Transverse colon (tissue), 4 donors: ENCODE data around the gene CYB561. TPM values are rescaled to one million over a fixed set of nuclear protein-coding genes. Genes with fewer than 3 reads are reported as not detected.

Source experiments
- DNase-seq: peaks from one replicate; pipeline ENCODE4 v3.0.0-alpha.2; 2019
- H3K27ac ChIP-seq, 4 donors: fragments of 200-600 bp; sonication (generic); 2 replicates each; pipeline ENCODE4 v1.5.1; 2016 to 2018; ENCODE audit warnings: inconsistent platforms in 4 of 4
- H3K27me3 ChIP-seq: fragments of 200-600 bp; sonication (generic); 2 replicates; pipeline ENCODE4 v1.5.1; 2017; ENCODE audit warnings: inconsistent platforms
- H3K36me3 ChIP-seq, 4 donors: fragments of 200-600 bp; sonication (generic); 2 replicates each; pipeline ENCODE4 v1.5.1; 2017 to 2019; ENCODE audit warnings: inconsistent platforms in 4 of 4
- H3K4me1 ChIP-seq, 4 donors: fragments of 200-600 bp; sonication (generic); 2 replicates each; pipeline ENCODE4 v1.5.1; 2017 to 2020; ENCODE audit warnings: inconsistent platforms in 4 of 4
- H3K4me3 ChIP-seq, 4 donors: fragments of 200-600 bp; sonication (generic); 1 replicate in 1 of 4; 2 replicates in 3 of 4; pipeline versions ENCODE4 v1.5.1 to v1.6.1; 2017 to 2019; ENCODE audit warnings: inconsistent platforms in 4 of 4
- H3K9me3 ChIP-seq, 2 donors: fragments of 200-600 bp; sonication (generic); 2 replicates each; pipeline ENCODE4 v1.5.1; 2017 to 2019; ENCODE audit warnings: inconsistent platforms in 2 of 2
- CTCF ChIP-seq, 5 experiments: fragments of 200-600 bp in 3 of 5; fragments of 450-650 bp in 2 of 5; sonication (generic) in 3 of 5; IDR thresholded peaks; 1 replicate in 2 of 5; 2 replicates in 3 of 5; pipeline ENCODE4 v1.5.1; 2016 to 2017; ENCODE audit warnings: antibody characterized with exemption in 5 of 5, inconsistent platforms in 3 of 5, mild to moderate bottlenecking in 2 of 5, moderate library complexity in 1 of 5
- EP300 ChIP-seq: sonication (generic); formaldehyde crosslinking; IDR thresholded peaks from one replicate; pipeline ENCODE4 v1.6.1; 2017; ENCODE audit warnings: antibody characterized with exemption, low read depth
- POLR2A ChIP-seq: fragments of 450-650 bp; IDR thresholded peaks from one replicate; pipeline ENCODE4 v1.6.1; 2016; ENCODE audit warnings: antibody characterized with exemption, mild to moderate bottlenecking, moderate library complexity
- POLR2AphosphoS5 ChIP-seq, 3 donors: sonication (generic); formaldehyde crosslinking; IDR thresholded peaks; one replicate each; pipeline ENCODE4 v1.6.1; 2016; ENCODE audit warnings: antibody characterized with exemption in 3 of 3
- WGBS, 2 donors: methylation state at CpG; one replicate each; pipeline ENCODE4 v1.1.5; 2018; ENCODE audit warnings: low coverage in 1 of 2; 5-methylcytosine and 5-hydroxymethylcytosine counted together
- in situ Hi-C, 4 donors: fragments of 200-750 bp; cut with MboI; loops; one replicate each; pipeline versions ENCODE4 v1.15.0 to v1.15.1; 2017; ENCODE audit warnings: low sequenced_read_pairs in 3 of 4, low pct_ligation_motif_present in 1 of 4, low pct_unique_long_range_greater_than_20kb in 1 of 4
- intact Hi-C: fragments of 100-400 bp; cut with DNase I; formaldehyde crosslinking; loops from one replicate; pipeline ENCODE4 v1.15.1; 2023; ENCODE audit warnings: low total_unique reads
- total RNA-seq, 4 donors: library from RNA; depleted of rRNA; stranded (reverse); fragments of >200 nt; gene quantifications; one replicate each; pipeline ENCODE4 v1.1.0, GENCODE V29; 2016

Gene CYB561
- total RNA-seq, 4 donors from 2014 or later, result 52.6 to 315 (median 68.5) TPM

DNA sequence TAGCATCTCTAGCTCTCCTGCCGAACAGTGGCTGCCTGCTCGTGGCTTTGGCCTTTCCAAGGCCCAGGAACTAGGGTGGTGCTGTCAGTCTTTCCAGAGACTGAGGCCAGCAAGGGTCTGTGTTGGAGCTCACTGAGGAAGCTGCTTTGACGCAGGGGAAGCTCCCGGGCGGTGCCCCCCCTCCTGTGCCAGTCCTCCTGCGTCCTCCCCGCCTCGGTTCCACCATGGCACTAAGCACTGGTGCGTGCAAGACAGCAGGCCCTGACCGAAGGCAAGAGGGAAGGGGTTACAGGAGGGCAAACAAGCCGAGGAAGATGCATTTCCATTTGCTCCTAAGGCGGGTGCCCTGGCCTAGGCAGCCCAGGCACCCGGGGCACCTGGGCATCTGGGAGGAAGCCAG lies 4.5 kb downstream of the CYB561 start:
- DNase-seq, result no peak
- intact Hi-C loops, result loop anchor here (10.0 kb wide), 1 partner anchor 93 kb away; no protein-coding TSS in a partner anchor

GRCh38 chr17:63440770-63441335 lies 5.3 kb downstream of the CYB561 start:
- TF ChIP-seq CTCF (IDR thresholded peaks at IDR 0.05) (no peak), POLR2AphosphoS5 (IDR thresholded peaks at IDR 0.05) (no peak), EP300 (no peak)
- Histone ChIP-seq H3K4me1 (peaks cover 0 to 40% (median 26%) of the 10 kb centered on the region in 4 donors), H3K27me3 (no peaks in the 10 kb centered on the region), H3K36me3 (no peaks in the 10 kb centered on the region), H3K27ac (peak overlapping the region in 3 of 4 donors; percentile 48 to 61 (median 55)), H3K9me3 (no peaks in the 10 kb centered on the region), H3K4me3 (no peak overlapping the region)
- intact Hi-C loops (loop anchor here (10.0 kb wide), 1 partner anchor 94 kb away; no protein-coding TSS in a partner anchor), in situ Hi-C loops (no loop called here)
- WGBS, 2 donors, result 83% methylated on average over 16 of the region's 16 CpGs; no CpG with 5 or more reads in 1 of the 2 donors
- no peak for DNase-seq

More for the DNA sequence above, 4.5 kb downstream of the CYB561 start:
- H3K4me1 ChIP-seq, result peaks cover 0 to 36% (median 24%) of the 10 kb centered on the region in 4 donors
- no peaks in the 10 kb centered on the region for H3K27me3 ChIP-seq
- H3K36me3 ChIP-seq, result no peaks in the 10 kb centered on the region
- no peak overlapping the region for H3K4me3 ChIP-seq
- H3K27ac ChIP-seq, result no peak overlapping the region
- H3K9me3 ChIP-seq, result no peaks in the 10 kb centered on the region
- TF ChIP-seq POLR2A, result no peak
- 88 to 92% methylated on average over 2 to 12 of the region's 13 CpGs for WGBS, 2 donors
- in situ Hi-C loops, result no loop called here

GRCh38 chr17:63440127-63440769 lies 5.9 kb downstream of the CYB561 start:
- no peaks in the 10 kb centered on the region for H3K36me3 ChIP-seq
- no peaks in the 10 kb centered on the region for H3K9me3 ChIP-seq
- peak overlapping the region; percentile 32 to 61 (median 52) for H3K27ac ChIP-seq
- no peaks in the 10 kb centered on the region for H3K27me3 ChIP-seq
- 76 to 87% methylated on average over 6 to 22 of the region's 22 CpGs for WGBS, 2 donors
- H3K4me1 ChIP-seq, result peaks cover 0 to 40% (median 26%) of the 10 kb centered on the region in 4 donors
- no peak overlapping the region for H3K4me3 ChIP-seq
- intact Hi-C loops, result loop anchor here (10.0 kb wide), 1 partner anchor 95 kb away; no protein-coding TSS in a partner anchor
- DNase-seq, result peak; percentile 23
- no peak for TF ChIP-seq POLR2AphosphoS5 (IDR thresholded peaks at IDR 0.05)
- no peak for TF ChIP-seq CTCF (IDR thresholded peaks at IDR 0.05)
- no peak for TF ChIP-seq EP300
- no peak for TF ChIP-seq POLR2A
- in situ Hi-C loops, result no loop called here

- 58 to 79% methylated on average over 7 to 8 of the region's 8 CpGs for WGBS, 2 donors
- no peak for DNase-seq
- H3K27ac ChIP-seq, result peak overlapping the region; percentile 35 to 61 (median 52)
- TF ChIP-seq POLR2A, result no peak
- TF ChIP-seq EP300, result no peak
- TF ChIP-seq POLR2AphosphoS5 (IDR thresholded peaks at IDR 0.05), result no peak
- no peak for TF ChIP-seq CTCF (IDR thresholded peaks at IDR 0.05)
- no peaks in the 10 kb centered on the region for H3K9me3 ChIP-seq
- no peaks in the 10 kb centered on the region for H3K27me3 ChIP-seq
- no peaks in the 10 kb centered on the region for H3K36me3 ChIP-seq
- in situ Hi-C loops, result no loop called here
- H3K4me3 ChIP-seq, result no peak overlapping the region
- intact Hi-C loops, result loop anchor here (10.0 kb wide), 1 partner anchor 95 kb away; no protein-coding TSS in a partner anchor
- peaks cover 2 to 40% (median 26%) of the 10 kb centered on the region in 4 donors for H3K4me1 ChIP-seq
Observed at GRCh38 chr17:63439687-63440086, 6.4 kb downstream of the CYB561 start.
